ENCODE results near the gene C2CD2.

DNA sequence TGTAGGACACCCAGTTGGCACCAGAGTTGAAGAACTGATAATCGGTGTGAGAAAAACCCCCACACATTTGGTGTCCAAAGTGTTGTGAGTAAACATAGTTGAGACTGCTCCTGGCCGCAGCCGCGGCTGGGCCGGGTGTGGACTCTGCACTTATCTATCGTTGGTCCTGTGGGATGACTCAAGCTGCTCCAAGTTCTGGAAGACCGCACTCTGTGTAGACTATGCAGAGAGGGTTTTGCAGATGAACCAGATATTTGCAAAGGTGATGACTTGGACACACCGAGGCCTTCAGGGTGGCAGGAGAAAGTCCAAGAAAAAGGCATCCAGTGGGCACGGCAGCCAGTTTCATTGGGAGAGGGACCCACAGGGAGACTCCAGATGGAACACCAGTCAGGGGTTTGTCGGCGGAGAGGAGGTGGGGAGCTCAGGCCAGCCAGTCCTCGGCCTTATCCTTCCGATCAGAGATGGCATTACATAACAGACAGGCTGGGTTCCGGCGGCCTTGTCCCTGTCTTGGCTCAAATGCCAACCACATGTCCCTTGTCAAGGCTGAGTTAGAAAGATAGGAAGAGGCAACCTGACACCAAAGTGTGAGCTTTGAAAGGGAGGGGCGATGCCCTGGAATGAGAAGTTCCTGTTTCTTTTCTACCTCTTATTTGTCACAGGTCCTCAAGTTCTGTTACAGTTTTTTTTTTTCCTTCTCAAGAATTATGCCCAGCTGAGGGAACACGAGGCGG lies 21.1 kb downstream of the C2CD2 start:
- TF ChIP-seq, protein P1, sequence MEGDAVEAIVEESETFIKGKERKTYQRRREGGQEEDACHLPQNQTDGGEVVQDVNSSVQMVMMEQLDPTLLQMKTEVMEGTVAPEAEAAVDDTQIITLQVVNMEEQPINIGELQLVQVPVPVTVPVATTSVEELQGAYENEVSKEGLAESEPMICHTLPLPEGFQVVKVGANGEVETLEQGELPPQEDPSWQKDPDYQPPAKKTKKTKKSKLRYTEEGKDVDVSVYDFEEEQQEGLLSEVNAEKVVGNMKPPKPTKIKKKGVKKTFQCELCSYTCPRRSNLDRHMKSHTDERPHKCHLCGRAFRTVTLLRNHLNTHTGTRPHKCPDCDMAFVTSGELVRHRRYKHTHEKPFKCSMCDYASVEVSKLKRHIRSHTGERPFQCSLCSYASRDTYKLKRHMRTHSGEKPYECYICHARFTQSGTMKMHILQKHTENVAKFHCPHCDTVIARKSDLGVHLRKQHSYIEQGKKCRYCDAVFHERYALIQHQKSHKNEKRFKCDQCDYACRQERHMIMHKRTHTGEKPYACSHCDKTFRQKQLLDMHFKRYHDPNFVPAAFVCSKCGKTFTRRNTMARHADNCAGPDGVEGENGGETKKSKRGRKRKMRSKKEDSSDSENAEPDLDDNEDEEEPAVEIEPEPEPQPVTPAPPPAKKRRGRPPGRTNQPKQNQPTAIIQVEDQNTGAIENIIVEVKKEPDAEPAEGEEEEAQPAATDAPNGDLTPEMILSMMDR (IDR thresholded peaks at IDR 0.05): no peak
- no peak for TF ChIP-seq POLR2A (IDR thresholded peaks at IDR 0.05)

Measured in body of pancreas (tissue), 4 donors.